Fibroblast of gingiva (primary cell): ENCODE measurements around the gene LDB2.
A peak's percentile ranks its signal among the peaks of the same experiment; 100 is the strongest.
"Not testable (repeated sequence)": the region's sequence is repeated elsewhere in the genome, so short reads cannot be mapped to it uniquely, and the experiment has no call there.

ENCODE experiments used
- DNase-seq: peaks from one replicate; pipeline ENCODE4 v3.0.0-alpha.2; 2011; ENCODE audit warnings: low read depth

LDB2 gene

GRCh38 chr4:16596267-16596666, 302.2 kb downstream of the LDB2 start:
- DNase-seq: no peak

- no peak for DNase-seq
These were observed 304.3 kb downstream of the LDB2 start for GRCh38 chr4:16594128-16594527.

- no peak for DNase-seq
These were observed 305.1 kb downstream of the LDB2 start for GRCh38 chr4:16593386-16593785.

- no peak for DNase-seq
These were observed 307.1 kb downstream of the LDB2 start for GRCh38 chr4:16591272-16591826.

GRCh38 chr4:16590797-16591196, 307.6 kb downstream of the LDB2 start:
- no peak for DNase-seq

- DNase-seq: no peak
These were observed 309.8 kb downstream of the LDB2 start for GRCh38 chr4:16588651-16589050.

- DNase-seq: peak; percentile 21
These were observed 310.3 kb downstream of the LDB2 start for GRCh38 chr4:16588149-16588548.

- DNase-seq: no peak
These were observed 313.4 kb downstream of the LDB2 start for GRCh38 chr4:16585053-16585452.

GRCh38 chr4:16583764-16584163, 314.7 kb downstream of the LDB2 start:
- no peak for DNase-seq

GRCh38 chr4:16582526-16582925, 315.9 kb downstream of the LDB2 start:
- no peak for DNase-seq

GRCh38 chr4:16582036-16582435, 316.4 kb downstream of the LDB2 start:
- no peak for DNase-seq

GRCh38 chr4:16581117-16581516, 317.3 kb downstream of the LDB2 start:
- no peak for DNase-seq

- DNase-seq: no peak
These were observed 317.9 kb downstream of the LDB2 start for GRCh38 chr4:16580514-16580913.

- DNase-seq: no peak
These were observed 318.6 kb downstream of the LDB2 start for GRCh38 chr4:16579866-16580265.

GRCh38 chr4:16577177-16577576, 321.3 kb downstream of the LDB2 start:
- no peak for DNase-seq

GRCh38 chr4:16574981-16575380, 323.5 kb downstream of the LDB2 start:
- DNase-seq: no peak

- DNase-seq: peak; percentile 80
These were observed 324.7 kb downstream of the LDB2 start for GRCh38 chr4:16573739-16574138.

- peak; percentile 20 for DNase-seq
These were observed 325.2 kb downstream of the LDB2 start for GRCh38 chr4:16573206-16573605.

- DNase-seq: no peak
These were observed 325.8 kb downstream of the LDB2 start for GRCh38 chr4:16572631-16573030.

- no peak for DNase-seq
These were observed 326.3 kb downstream of the LDB2 start for GRCh38 chr4:16572161-16572560.

- no peak for DNase-seq
These were observed 328.7 kb downstream of the LDB2 start for GRCh38 chr4:16569790-16570189.

GRCh38 chr4:16557316-16557715, 341.1 kb downstream of the LDB2 start:
- DNase-seq: not testable (repeated sequence)

GRCh38 chr4:16555156-16555555, 343.3 kb downstream of the LDB2 start:
- DNase-seq: no peak

GRCh38 chr4:16550531-16550930, 347.9 kb downstream of the LDB2 start:
- no peak for DNase-seq

GRCh38 chr4:16545656-16546055, 352.8 kb downstream of the LDB2 start:
- no peak for DNase-seq
